ENCODE results near the gene CNTN5.

CNTN5 gene

GRCh38 chr11:99410636-99411035 lies 389.9 kb downstream of the CNTN5 start:
- DNase-seq = no peak

- DNase-seq = no peak
Observed at GRCh38 chr11:99418927-99419720, 398.4 kb downstream of the CNTN5 start.

GRCh38 chr11:99419991-99420390 lies 399.2 kb downstream of the CNTN5 start:
- DNase-seq = no peak

- DNase-seq = no peak
Observed at GRCh38 chr11:99422581-99423427, 402.1 kb downstream of the CNTN5 start.

- DNase-seq = no peak
Observed at GRCh38 chr11:99423428-99423983, 402.8 kb downstream of the CNTN5 start.

GRCh38 chr11:99424313-99425084 lies 403.8 kb downstream of the CNTN5 start:
- no peak for DNase-seq

GRCh38 chr11:99425596-99425995 lies 404.8 kb downstream of the CNTN5 start:
- DNase-seq = no peak

- DNase-seq = no peak
Observed at GRCh38 chr11:99432677-99433076, 411.9 kb downstream of the CNTN5 start.

- no peak for DNase-seq
Observed at GRCh38 chr11:99443276-99443675, 422.5 kb downstream of the CNTN5 start.

GRCh38 chr11:99446400-99446799 lies 425.7 kb downstream of the CNTN5 start:
- DNase-seq = no peak

GRCh38 chr11:99449345-99449744 lies 428.6 kb downstream of the CNTN5 start:
- DNase-seq = no peak

GRCh38 chr11:99452075-99452474 lies 431.3 kb downstream of the CNTN5 start:
- DNase-seq = no peak

GRCh38 chr11:99461913-99462312 lies 441.2 kb downstream of the CNTN5 start:
- DNase-seq = no peak

- DNase-seq = no peak
Observed at GRCh38 chr11:99464985-99465384, 444.2 kb downstream of the CNTN5 start.

- no peak for DNase-seq
Observed at GRCh38 chr11:99489581-99489980, 468.8 kb downstream of the CNTN5 start.

GRCh38 chr11:99494065-99494464 lies 473.3 kb downstream of the CNTN5 start:
- DNase-seq = no peak

GRCh38 chr11:99501655-99502054 lies 480.9 kb downstream of the CNTN5 start:
- no peak for DNase-seq

GRCh38 chr11:99505316-99505715 lies 484.6 kb downstream of the CNTN5 start:
- DNase-seq = no peak

GRCh38 chr11:99505831-99506230 lies 485.1 kb downstream of the CNTN5 start:
- no peak for DNase-seq

- DNase-seq = no peak
Observed at GRCh38 chr11:99509863-99510262, 489.1 kb downstream of the CNTN5 start.

GRCh38 chr11:99513368-99513767 lies 492.6 kb downstream of the CNTN5 start:
- no peak for DNase-seq

GRCh38 chr11:99519095-99519494 lies 498.3 kb downstream of the CNTN5 start:
- DNase-seq = no peak
